ENCODE measurements around the gene TVP23B.
A peak's percentile ranks its signal among the peaks of the same experiment; 100 is the strongest.
"Not testable (repeated sequence)": the region's sequence is repeated elsewhere in the genome, so short reads cannot be mapped to it uniquely, and the experiment has no call there.

Gene TVP23B

GRCh38 chr17:18791402-18791801, 10.4 kb downstream of the TVP23B start:
- peak; percentile 20 for DNase-seq (ENCODE audit: low spot score)

GRCh38 chr17:18794841-18795240, 13.9 kb downstream of the TVP23B start:
- DNase-seq (ENCODE audit: low spot score), result not testable (repeated sequence)

GRCh38 chr17:18796887-18797286, 15.9 kb downstream of the TVP23B start:
- not testable (repeated sequence) for DNase-seq (ENCODE audit: low spot score)

- DNase-seq (ENCODE audit: low spot score), result not testable (repeated sequence)
These were observed 22.7 kb downstream of the TVP23B start for GRCh38 chr17:18803458-18804245.

GRCh38 chr17:18815924-18816323, 34.9 kb downstream of the TVP23B start:
- DNase-seq (ENCODE audit: low spot score), result not testable (repeated sequence)

- peak; percentile 55 for DNase-seq (ENCODE audit: low spot score)
These were observed 35.7 kb downstream of the TVP23B start for GRCh38 chr17:18816489-18817371.

- DNase-seq (ENCODE audit: low spot score), result not testable (repeated sequence)
These were observed 40.4 kb downstream of the TVP23B start for GRCh38 chr17:18821430-18821829.

- not testable (repeated sequence) for DNase-seq (ENCODE audit: low spot score)
These were observed 46.6 kb downstream of the TVP23B start for GRCh38 chr17:18827613-18828012.

- DNase-seq (ENCODE audit: low spot score), result no peak
These were observed 67.5 kb downstream of the TVP23B start for GRCh38 chr17:18848501-18848900.

GRCh38 chr17:18850679-18851078, 69.7 kb downstream of the TVP23B start:
- no peak for DNase-seq (ENCODE audit: low spot score)

- DNase-seq (ENCODE audit: low spot score), result no peak
These were observed 70.2 kb downstream of the TVP23B start for GRCh38 chr17:18851201-18851600.

GRCh38 chr17:18854956-18855355, 74.0 kb downstream of the TVP23B start:
- no peak for DNase-seq (ENCODE audit: low spot score)

GRCh38 chr17:18855831-18856569, 75.0 kb downstream of the TVP23B start:
- peak; percentile 95 for DNase-seq (ENCODE audit: low spot score)
